WTC11 (cell line): ENCODE results near the gene GDAP1L1.

Source experiments
- CREB1 ChIP-seq: sonication (generic); formaldehyde crosslinking; IDR thresholded peaks from 2 replicates; pipeline ENCODE4 v1.8.0; 2023; ENCODE audit warnings: mild to moderate bottlenecking, missing genetic modification reagents
- CREM ChIP-seq: sonication (generic); formaldehyde crosslinking; IDR thresholded peaks from 2 replicates; pipeline ENCODE4 v1.8.1; 2022; ENCODE audit warnings: mild to moderate bottlenecking, missing genetic modification reagents, moderate library complexity
- ESRRA ChIP-seq: sonication (generic); formaldehyde crosslinking; IDR thresholded peaks from 2 replicates; pipeline ENCODE4 v1.8.1; 2022; ENCODE audit warnings: mild to moderate bottlenecking, missing genetic modification reagents, borderline replicate concordance
- JUN ChIP-seq: sonication (generic); formaldehyde crosslinking; IDR thresholded peaks from 2 replicates; pipeline ENCODE4 v1.8.0; 2023; ENCODE audit warnings: mild to moderate bottlenecking, missing genetic modification reagents
- RELA ChIP-seq: sonication (generic); formaldehyde crosslinking; IDR thresholded peaks from 2 replicates; pipeline ENCODE4 v1.8.1; 2022; ENCODE audit warnings: missing genetic modification reagents, mild to moderate bottlenecking, borderline replicate concordance
- TEAD4 ChIP-seq: sonication (generic); formaldehyde crosslinking; IDR thresholded peaks from 2 replicates; pipeline ENCODE4 v1.8.0; 2022; ENCODE audit warnings: mild to moderate bottlenecking, missing genetic modification reagents
- ZNF138 ChIP-seq: sonication (generic); formaldehyde crosslinking; conservative IDR thresholded peaks from 2 replicates; pipeline ENCODE4 v1.8.1; 2022; ENCODE audit warnings: mild to moderate bottlenecking, moderate library complexity, missing genetic modification reagents
- TF ChIP-seq, protein P1 (sequence below): sonication (generic); formaldehyde crosslinking; IDR thresholded peaks from 2 replicates; pipeline ENCODE4 v1.8.1; 2023; ENCODE audit warnings: mild to moderate bottlenecking, missing genetic modification reagents
- TF ChIP-seq, protein P2 (sequence below): fragments of 200-600 bp; IDR thresholded peaks from 2 replicates; pipeline ENCODE4 v1.8.0; 2022; ENCODE audit warnings: antibody characterized with exemption
- TF ChIP-seq, protein P3 (sequence below): sonication (generic); formaldehyde crosslinking; IDR thresholded peaks from 2 replicates; pipeline ENCODE4 v1.8.1; 2023; ENCODE audit warnings: mild to moderate bottlenecking, missing genetic modification reagents, moderate library complexity
- TF ChIP-seq, protein P4 (sequence below): sonication (generic); formaldehyde crosslinking; IDR thresholded peaks from 2 replicates; pipeline ENCODE4 v1.8.1; 2022; ENCODE audit warnings: missing genetic modification reagents, borderline replicate concordance
- TF ChIP-seq, protein P5 (sequence below): sonication (generic); formaldehyde crosslinking; IDR thresholded peaks from 2 replicates; pipeline ENCODE4 v1.8.0; 2022; ENCODE audit warnings: mild to moderate bottlenecking, missing genetic modification reagents

DNA sequence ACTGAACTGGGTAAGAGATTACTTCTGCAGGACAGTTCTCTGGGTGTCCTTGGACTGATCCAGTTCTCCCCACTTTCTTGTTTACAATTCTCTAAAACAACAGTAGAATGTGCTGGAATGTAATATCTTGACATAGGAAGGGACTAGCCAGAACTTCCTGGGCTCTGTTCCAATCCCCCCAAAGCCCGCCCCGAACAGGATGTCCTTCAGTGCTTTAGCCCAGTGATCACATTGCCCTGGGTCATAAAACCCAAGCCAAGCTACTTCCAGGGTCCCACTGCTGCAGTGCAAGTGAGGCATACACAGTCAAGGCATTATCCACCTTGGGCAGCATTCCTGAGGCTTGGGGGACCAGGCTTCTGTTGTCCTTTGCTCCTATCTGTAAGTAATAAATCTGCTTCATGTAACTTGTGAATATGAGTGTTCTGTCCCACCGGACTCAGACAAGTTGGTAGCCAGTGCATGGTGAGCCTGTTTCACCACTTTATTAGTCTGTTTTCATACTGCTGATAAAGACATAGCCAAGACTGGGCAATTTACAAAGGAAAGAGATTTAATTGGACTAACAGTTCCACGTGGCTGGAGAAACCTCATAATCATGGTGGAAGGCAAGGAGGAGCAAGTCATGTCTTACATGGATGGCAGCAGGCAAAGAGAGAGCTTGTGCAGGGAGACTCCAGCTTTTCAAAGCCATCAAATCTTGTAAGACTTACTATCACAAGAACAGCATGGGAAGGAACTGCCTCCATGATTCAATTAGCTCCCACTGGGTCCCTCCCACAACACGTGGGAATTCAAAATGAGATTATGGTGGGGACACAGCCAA, 40.4 kb downstream of the GDAP1L1 start:
- TF ChIP-seq ESRRA (CRISPR knock-in tag), result no peak
- TF ChIP-seq, protein P1, sequence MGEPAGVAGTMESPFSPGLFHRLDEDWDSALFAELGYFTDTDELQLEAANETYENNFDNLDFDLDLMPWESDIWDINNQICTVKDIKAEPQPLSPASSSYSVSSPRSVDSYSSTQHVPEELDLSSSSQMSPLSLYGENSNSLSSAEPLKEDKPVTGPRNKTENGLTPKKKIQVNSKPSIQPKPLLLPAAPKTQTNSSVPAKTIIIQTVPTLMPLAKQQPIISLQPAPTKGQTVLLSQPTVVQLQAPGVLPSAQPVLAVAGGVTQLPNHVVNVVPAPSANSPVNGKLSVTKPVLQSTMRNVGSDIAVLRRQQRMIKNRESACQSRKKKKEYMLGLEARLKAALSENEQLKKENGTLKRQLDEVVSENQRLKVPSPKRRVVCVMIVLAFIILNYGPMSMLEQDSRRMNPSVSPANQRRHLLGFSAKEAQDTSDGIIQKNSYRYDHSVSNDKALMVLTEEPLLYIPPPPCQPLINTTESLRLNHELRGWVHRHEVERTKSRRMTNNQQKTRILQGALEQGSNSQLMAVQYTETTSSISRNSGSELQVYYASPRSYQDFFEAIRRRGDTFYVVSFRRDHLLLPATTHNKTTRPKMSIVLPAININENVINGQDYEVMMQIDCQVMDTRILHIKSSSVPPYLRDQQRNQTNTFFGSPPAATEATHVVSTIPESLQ (CRISPR knock-in tag), result no peak
- TF ChIP-seq, protein P2, sequence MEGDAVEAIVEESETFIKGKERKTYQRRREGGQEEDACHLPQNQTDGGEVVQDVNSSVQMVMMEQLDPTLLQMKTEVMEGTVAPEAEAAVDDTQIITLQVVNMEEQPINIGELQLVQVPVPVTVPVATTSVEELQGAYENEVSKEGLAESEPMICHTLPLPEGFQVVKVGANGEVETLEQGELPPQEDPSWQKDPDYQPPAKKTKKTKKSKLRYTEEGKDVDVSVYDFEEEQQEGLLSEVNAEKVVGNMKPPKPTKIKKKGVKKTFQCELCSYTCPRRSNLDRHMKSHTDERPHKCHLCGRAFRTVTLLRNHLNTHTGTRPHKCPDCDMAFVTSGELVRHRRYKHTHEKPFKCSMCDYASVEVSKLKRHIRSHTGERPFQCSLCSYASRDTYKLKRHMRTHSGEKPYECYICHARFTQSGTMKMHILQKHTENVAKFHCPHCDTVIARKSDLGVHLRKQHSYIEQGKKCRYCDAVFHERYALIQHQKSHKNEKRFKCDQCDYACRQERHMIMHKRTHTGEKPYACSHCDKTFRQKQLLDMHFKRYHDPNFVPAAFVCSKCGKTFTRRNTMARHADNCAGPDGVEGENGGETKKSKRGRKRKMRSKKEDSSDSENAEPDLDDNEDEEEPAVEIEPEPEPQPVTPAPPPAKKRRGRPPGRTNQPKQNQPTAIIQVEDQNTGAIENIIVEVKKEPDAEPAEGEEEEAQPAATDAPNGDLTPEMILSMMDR, result no peak
- TF ChIP-seq, protein P3, sequence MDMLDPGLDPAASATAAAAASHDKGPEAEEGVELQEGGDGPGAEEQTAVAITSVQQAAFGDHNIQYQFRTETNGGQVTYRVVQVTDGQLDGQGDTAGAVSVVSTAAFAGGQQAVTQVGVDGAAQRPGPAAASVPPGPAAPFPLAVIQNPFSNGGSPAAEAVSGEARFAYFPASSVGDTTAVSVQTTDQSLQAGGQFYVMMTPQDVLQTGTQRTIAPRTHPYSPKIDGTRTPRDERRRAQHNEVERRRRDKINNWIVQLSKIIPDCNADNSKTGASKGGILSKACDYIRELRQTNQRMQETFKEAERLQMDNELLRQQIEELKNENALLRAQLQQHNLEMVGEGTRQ (CRISPR knock-in tag), result no peak
- TF ChIP-seq, protein P4, sequence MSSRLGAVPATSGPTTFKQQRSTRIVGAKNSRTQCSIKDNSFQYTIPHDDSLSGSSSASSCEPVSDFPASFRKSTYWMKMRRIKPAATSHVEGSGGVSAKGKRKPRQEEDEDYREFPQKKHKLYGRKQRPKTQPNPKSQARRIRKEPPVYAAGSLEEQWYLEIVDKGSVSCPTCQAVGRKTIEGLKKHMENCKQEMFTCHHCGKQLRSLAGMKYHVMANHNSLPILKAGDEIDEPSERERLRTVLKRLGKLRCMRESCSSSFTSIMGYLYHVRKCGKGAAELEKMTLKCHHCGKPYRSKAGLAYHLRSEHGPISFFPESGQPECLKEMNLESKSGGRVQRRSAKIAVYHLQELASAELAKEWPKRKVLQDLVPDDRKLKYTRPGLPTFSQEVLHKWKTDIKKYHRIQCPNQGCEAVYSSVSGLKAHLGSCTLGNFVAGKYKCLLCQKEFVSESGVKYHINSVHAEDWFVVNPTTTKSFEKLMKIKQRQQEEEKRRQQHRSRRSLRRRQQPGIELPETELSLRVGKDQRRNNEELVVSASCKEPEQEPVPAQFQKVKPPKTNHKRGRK (CRISPR knock-in tag), result no peak
- TF ChIP-seq TEAD4, result no peak
- TF ChIP-seq, protein P5, sequence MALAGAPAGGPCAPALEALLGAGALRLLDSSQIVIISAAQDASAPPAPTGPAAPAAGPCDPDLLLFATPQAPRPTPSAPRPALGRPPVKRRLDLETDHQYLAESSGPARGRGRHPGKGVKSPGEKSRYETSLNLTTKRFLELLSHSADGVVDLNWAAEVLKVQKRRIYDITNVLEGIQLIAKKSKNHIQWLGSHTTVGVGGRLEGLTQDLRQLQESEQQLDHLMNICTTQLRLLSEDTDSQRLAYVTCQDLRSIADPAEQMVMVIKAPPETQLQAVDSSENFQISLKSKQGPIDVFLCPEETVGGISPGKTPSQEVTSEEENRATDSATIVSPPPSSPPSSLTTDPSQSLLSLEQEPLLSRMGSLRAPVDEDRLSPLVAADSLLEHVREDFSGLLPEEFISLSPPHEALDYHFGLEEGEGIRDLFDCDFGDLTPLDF (CRISPR knock-in tag), result no peak
- TF ChIP-seq JUN (CRISPR knock-in tag), result no peak
- no peak for TF ChIP-seq CREM (CRISPR knock-in tag)
- no peak for TF ChIP-seq ZNF138 (CRISPR knock-in tag)
- TF ChIP-seq RELA, result no peak
- TF ChIP-seq CREB1 (CRISPR knock-in tag), result no peak
